Measurements from ENCODE around the gene FAM110A.
"Not testable (repeated sequence)": the region's sequence is repeated elsewhere in the genome, so short reads cannot be mapped to it uniquely, and the experiment has no call there.

Gene FAM110A

GRCh38 chr20:833450-834150 lies at the start of gene FAM110A:
Gene FAM110A, plus strand, starts transcription at chr20:833715. Its CDS starts 11,090 bp downstream, at chr20:844805.
- DNase-seq = peak; percentile 96

- DNase-seq = no peak
These were observed 45.7 kb upstream of the FAM110A start for GRCh38 chr20:787825-788224.

GRCh38 chr20:791056-791455 lies 42.5 kb upstream of the FAM110A start:
- no peak for DNase-seq

- no peak for DNase-seq
These were observed 41.3 kb upstream of the FAM110A start for GRCh38 chr20:792248-792647.

DNA sequence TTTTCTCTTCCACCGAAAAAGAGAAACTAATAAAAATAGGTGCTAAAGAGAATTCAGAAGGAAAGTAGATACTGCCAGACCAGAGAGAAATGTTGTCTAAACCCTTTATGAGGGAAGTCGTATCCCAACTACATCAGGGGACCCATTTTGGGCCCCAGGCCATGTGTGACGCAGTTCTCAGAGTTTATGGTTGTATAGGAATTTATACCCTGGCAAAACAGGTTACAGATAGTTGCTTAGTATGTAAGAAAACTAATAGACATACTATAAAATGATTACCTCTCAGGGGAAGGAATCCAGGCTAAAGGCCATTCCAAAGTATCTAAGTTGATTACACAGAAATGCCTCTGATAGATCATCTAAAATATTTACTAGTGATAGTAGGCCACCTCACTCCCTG lies 36.6 kb upstream of the FAM110A start:
- DNase-seq = no peak

DNA sequence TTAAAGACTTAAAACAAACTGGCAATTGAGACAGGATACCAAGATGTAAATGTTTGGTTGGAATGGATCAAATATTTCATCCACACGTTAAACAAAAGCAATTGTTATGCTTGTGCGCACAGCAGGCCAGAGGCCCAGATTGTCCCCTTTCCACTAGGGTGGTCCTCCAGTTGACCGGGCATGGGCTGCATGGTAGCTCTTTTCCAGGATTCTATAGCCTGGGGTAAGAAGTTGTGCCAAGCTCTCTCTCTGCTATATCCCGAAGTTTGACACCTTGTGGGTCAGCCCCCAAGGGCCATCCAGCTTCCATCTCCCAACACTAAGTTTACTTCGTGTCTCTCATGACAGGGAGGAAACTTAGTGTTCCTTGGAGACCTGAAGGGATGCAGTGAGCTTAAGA lies 34.8 kb upstream of the FAM110A start:
- DNase-seq = not testable (repeated sequence)

DNA sequence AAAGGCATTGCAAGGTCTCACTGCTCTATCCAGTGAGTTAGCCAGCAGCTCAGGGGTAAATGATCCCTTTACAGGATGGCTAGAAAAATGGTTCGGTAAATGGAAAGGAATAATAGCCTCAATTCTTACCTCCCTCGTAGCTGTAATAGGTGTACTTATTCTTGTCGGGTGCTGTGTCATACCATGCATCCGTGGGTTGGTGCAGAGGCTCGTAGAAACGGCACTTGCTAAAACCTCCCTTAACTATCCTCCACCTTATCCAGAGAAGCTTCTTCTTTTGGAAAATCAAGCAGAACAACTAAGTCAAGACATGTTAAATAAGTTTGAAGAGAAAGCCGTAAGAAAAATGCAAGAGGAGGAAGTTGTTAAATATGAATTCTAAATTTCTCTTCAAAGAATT lies 33.5 kb upstream of the FAM110A start:
- DNase-seq = not testable (repeated sequence)

DNA sequence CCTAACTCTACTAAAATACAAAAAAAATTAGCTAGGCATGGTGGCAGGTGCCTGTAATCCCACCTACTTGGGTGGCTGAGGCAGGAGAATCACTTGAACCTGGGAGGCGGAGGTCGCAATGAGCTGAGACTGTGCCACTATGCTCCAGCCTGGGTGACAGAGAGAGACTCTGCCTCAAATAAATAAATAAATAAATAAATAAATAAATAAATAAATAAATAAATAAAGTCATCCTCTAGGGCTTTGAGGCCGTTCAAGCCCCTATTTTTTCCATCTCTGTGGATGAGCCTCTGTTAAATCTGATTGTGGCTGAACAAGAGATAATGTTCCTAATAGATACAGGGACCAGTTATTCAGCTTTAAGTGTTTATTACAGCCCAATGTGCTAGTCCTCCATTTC lies 31.8 kb upstream of the FAM110A start:
- DNase-seq = no peak

GRCh38 chr20:805713-806112 lies 27.8 kb upstream of the FAM110A start:
- DNase-seq = no peak

DNA sequence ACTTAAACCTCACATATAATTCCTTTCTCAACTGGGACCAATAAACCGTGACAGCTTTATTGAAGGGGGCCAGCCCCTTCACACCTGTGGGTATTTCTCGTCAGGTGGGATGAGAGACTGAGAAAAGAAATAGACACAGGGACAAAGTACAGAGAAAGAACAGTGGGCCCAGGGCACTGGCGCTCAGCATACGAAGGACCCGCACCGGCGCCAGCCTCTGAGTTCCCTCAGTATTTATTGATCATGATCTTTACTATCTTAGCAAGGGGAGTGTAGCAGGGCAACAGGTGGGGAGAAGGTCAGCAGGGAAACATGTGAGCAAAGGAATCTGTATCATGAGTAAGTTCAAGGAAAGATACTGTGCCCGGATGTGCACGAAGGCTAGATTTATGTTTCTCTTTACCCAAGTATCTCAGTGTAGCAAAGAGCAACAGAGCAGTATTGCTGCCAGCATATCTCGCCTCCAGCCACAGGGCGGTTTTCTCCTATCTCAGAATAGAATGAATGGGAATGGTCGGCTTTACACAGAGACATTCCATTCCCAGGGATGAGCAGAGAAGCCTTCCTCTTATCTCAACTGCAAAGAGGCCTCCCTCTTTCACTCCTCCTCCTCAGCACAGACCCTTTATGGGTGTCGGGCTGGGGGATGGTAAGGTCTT lies 21.6 kb upstream of the FAM110A start:
- DNase-seq = not testable (repeated sequence)

DNA sequence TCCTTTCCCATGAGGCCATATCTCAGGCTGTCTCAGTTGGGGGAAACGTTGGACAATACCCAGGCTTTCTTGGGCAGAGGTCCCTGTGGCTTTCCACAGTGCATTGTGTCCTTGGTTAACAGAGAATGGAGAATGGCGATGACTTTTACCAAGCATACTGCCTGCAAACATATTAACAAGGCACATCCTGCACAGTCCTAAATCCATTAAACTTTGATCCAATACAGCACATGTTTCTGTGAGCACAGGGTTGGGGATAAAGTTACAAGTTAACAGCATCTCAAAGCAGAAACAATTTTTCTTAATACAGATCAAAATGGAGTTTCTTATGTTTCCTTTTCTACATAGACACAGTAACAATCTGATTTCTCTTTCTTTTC lies 21.1 kb upstream of the FAM110A start:
- not testable (repeated sequence) for DNase-seq

DNA sequence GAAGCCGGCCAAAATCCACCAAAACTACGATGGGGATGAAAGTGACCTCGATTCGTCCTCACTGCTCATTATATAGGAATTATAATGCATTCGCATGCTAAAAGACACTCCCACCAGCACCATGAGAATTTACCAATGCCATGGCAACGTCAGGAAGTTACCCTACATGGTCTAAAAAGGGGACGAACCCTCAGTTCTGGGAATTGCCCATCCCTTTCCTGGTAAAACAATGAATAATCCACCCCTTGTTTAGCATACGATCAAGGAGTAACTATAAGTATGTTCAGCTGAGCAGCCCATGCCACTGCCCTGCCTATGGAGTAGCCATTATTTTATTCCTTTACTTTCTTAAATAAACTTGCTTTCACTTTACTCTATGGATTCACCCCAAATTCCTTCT lies 20.1 kb upstream of the FAM110A start:
- no peak for DNase-seq

DNA sequence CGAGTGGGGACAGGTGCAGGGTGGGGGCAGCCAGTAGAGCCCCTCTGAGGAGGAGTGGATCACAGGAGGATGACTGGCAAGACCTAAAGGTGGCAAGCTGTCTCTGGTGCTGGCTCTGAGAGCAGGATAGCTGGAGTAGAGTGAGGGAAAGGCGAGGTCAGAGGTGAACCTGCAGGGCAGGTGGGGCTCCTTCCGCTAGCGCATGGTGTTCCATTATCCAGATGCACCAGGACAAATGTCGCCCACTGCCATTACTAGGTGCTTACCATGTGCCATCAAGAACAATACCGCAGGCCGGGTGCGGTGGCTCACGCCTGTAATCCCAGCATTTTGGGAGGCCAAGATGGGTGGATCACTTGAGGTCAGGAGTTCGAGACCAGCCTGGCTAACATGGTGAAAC lies 18.3 kb upstream of the FAM110A start:
- DNase-seq = no peak

GRCh38 chr20:815914-816606 lies 17.5 kb upstream of the FAM110A start:
- peak; percentile 70 for DNase-seq

- DNase-seq = no peak
These were observed 15.4 kb upstream of the FAM110A start for GRCh38 chr20:818001-818664.

DNA sequence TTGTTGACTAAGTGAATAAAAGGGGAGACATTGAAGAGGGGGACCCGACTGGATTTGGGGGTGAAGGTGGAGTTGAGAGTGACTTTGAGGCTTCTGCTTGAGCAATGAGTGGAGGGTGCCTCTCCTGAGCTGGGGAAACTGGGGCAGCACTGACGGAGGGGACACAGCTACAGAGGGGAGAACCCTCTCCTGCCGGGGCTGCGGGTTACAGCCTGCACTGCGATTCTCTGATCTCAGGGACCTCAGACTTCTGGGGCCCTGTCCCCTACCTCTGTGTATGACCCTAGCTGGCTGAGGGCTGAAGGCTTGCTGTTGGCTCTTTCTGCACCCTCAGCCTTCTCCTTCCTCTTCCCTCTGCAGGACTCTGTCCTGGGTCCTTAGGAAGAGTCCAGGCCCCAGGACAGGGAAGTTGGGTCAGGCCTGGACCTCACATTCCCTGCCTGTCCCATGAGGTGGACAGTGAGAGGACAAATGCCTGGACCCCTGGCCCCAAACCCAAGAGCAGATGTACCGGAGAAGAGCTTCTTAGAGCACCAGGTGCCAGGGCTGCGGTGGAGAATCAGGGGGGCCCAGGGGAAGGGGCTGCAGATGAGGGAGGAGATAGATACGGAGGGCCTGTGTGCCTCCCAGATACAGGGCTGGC lies 13.7 kb upstream of the FAM110A start:
- no peak for DNase-seq

GRCh38 chr20:820323-820953 lies 13.1 kb upstream of the FAM110A start:
- no peak for DNase-seq

- no peak for DNase-seq
These were observed 12.3 kb upstream of the FAM110A start for GRCh38 chr20:821046-821730.

DNA sequence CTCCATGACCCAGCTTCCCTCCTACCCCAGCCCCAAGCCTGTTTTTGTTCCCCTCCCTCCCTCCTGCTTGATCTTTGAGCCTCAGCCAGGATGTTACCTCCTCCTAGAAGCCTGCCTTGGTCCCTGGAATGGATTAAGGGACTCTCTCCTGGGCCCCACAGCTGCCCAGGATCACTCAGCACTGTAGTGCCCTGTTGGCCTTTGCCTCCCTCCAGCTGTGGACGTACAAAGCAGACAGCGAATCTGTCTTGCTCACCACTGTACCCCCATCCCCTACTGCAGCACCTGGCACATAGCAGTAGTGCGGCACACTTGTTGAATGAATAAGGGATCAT lies 11.8 kb upstream of the FAM110A start:
- no peak for DNase-seq

DNA sequence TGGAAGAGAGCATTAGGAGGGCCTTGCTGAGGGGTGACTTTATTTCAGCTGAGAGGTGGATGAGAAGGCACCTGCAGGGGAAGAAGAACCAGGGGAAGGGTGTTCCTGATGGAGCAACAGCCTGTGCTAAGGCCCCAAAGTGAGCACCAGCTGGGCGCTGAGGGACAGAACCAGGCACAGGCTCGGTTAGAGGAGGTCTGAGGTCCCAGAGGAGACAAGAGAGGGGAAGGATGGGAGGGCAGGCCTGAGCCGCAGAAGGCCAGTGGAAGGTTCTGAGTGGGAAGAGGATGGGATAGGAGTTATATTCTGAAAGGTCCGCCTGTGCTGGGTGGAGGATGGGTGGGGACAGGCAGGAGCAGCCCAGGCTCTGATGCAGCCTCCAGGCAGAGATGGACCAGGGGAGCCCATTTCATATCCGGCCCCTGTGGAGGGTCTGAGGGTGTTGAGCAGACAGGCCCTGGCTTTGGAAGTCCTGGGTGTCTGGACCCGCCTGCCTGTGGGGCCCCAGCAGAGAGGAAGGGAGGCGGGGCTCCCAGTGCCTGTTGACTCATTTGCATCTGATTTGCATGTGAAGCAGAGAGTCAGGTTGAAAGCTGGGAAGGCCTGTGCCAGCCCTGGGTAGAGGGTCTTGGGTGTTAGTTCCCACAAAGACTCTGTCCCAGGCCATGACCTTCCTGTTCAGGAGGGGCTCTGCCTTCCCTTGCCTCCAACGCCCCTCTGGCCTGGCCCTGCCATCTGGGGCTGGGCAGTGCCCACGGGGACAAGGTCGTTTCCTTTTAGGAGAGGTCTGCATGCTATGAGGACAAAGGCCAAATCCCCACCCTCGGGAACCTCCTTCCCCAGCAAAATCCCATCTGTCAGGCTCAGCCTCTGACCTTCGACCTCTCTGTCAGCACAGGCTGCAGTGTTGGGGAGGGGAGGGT lies 10.6 kb upstream of the FAM110A start:
- DNase-seq = no peak

GRCh38 chr20:823574-823902 lies 10.0 kb upstream of the FAM110A start:
- no peak for DNase-seq
